Right lobe of liver (tissue), 6 donors: ENCODE measurements around the gene CKM. TPM values are rescaled to one million over a fixed set of nuclear protein-coding genes. Genes with fewer than 3 reads are reported as not detected.
"Not testable (repeated sequence)": the region's sequence is repeated elsewhere in the genome, so short reads cannot be mapped to it uniquely, and the experiment has no call there.

Experiments used
- ATAC-seq, 4 donors: fragments of 200-7000 bp; cut with Tn5 transposase; one replicate each; pipeline ENCODE4 v1.9.1; 2020; ENCODE audit warnings: mild to moderate bottlenecking in 4 of 4, moderate library complexity in 4 of 4
- DNase-seq, 3 donors: peaks; one replicate each; pipeline ENCODE4 v3.0.0-alpha.2; 2020
- H3K27ac ChIP-seq, 3 donors: fragments of 200-600 bp; one replicate each; pipeline ENCODE4 v1.8.0; 2022
- H3K27me3 ChIP-seq, 2 donors: fragments of 200-600 bp; one replicate each; pipeline ENCODE4 v1.8.0; 2022
- H3K36me3 ChIP-seq, 4 donors: fragments of 200-600 bp; sonication (generic) in 1 of 4; one replicate each; pipeline versions ENCODE4 v1.5.1 to v1.8.0; 2017 to 2022; ENCODE audit warnings: control low read depth in 1 of 4
- H3K4me1 ChIP-seq, 4 donors: fragments of 200-600 bp; sonication (generic) in 1 of 4; one replicate each; pipeline versions ENCODE4 v1.5.1 to v1.8.0; 2017 to 2022; ENCODE audit warnings: control low read depth in 1 of 4
- H3K4me3 ChIP-seq, 3 donors: fragments of 200-600 bp; one replicate each; pipeline ENCODE4 v1.8.0; 2022
- H3K9me3 ChIP-seq, 4 donors: fragments of 200-600 bp; sonication (generic) in 1 of 4; one replicate each; pipeline versions ENCODE4 v1.5.1 to v1.8.0; 2017 to 2022; ENCODE audit warnings: control low read depth in 1 of 4
- POLR2A ChIP-seq: fragments of 450-650 bp; IDR thresholded peaks from one replicate; pipeline ENCODE4 v1.6.1; 2017; ENCODE audit warnings: antibody characterized with exemption, mild to moderate bottlenecking
- WGBS: methylation state at CpG from one replicate; pipeline ENCODE4 v1.1.6; 2018; ENCODE audit warnings: low coverage, low lambda C conversion rate; ENCODE audit not compliant: insufficient coverage; ENCODE audit errors: missing lambda C conversion rate; 5-methylcytosine and 5-hydroxymethylcytosine counted together
- intact Hi-C, 2 donors: fragments of 100-400 bp; cut with DNase I; formaldehyde crosslinking; loops; one replicate each; pipeline versions ENCODE4 v1.11.2 to v1.14.1; 2022
- total RNA-seq, 6 experiments: library from RNA; depleted of rRNA in 2 of 6; stranded (reverse); fragments of >200 nt in 2 of 6; fragmentation: NEBNext Ultra II Directional in 3 of 6; extraction: Animal tissue kit (Norgen Biotek cat#: 25700) in 3 of 6; gene quantifications; one replicate each; pipeline versions ENCODE4 v1.1.0 to v1.2.4, GENCODE V29; 2016 to 2023
- TF ChIP-seq, protein P1 (sequence below), 4 donors: fragments of 200-600 bp in 3 of 4; fragments of 450-650 bp in 1 of 4; IDR thresholded peaks; one replicate each; pipeline versions ENCODE4 v1.5.1 to v1.8.0; 2016 to 2022; ENCODE audit warnings: antibody characterized with exemption in 4 of 4, mild to moderate bottlenecking in 2 of 4
- donor health status: DM: no; HTN: yes; CAD: no.
- donor health status: DM: no; HTN: no; CAD: no.
- donor health status: DM: no; HTN: no; CAD: no.
- donor health status: DM: no; HTN: yes; CAD: no.
- donor health status: DM: no; HTN: yes; CAD: no.

The CKM gene
- total RNA-seq, 6 experiments from 2014 or later = 0.42 to 25.6 (median 1.1) TPM; not detected in 1

DNA sequence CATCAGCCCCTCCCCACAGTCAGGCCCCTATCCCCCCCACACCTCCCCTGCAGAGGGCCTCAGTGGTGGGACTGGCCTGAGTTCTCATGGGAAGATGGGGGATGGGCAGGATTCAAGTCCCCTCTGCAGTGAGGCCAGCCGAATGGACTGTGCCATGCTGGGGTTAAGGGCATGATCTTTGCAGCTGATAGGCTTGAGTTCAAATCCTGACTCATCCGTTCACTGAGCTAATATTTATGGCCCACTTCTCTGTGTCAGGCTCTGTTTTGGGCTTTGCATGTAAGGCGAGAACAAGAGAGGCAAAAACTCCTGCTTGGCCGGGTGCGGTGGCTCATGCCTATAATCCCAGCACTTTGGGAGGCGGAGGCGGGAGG, 51.0 kb downstream of the CKM start:
- Histone ChIP-seq H3K27me3 (no peaks in the 10 kb centered on the region), H3K4me1 (peaks cover 0 to 39% (median 14%) of the 10 kb centered on the region in 4 donors), H3K27ac (peak overlapping the region in 1 of 3 donors; percentile 66), H3K9me3 (no peaks in the 10 kb centered on the region), H3K4me3 (no peak overlapping the region), H3K36me3 (peaks cover 0 to 10% (median 4%) of the 10 kb centered on the region in 4 donors)
- DNase-seq (no peak), ATAC-seq (peak in 3 of 4 donors; percentile 5 to 35 (median 31))
- WGBS = 57% methylated on average over 5 of the region's 7 CpGs
- intact Hi-C loops = no loop called here
- TF ChIP-seq POLR2A = no peak
- TF ChIP-seq, protein P1, sequence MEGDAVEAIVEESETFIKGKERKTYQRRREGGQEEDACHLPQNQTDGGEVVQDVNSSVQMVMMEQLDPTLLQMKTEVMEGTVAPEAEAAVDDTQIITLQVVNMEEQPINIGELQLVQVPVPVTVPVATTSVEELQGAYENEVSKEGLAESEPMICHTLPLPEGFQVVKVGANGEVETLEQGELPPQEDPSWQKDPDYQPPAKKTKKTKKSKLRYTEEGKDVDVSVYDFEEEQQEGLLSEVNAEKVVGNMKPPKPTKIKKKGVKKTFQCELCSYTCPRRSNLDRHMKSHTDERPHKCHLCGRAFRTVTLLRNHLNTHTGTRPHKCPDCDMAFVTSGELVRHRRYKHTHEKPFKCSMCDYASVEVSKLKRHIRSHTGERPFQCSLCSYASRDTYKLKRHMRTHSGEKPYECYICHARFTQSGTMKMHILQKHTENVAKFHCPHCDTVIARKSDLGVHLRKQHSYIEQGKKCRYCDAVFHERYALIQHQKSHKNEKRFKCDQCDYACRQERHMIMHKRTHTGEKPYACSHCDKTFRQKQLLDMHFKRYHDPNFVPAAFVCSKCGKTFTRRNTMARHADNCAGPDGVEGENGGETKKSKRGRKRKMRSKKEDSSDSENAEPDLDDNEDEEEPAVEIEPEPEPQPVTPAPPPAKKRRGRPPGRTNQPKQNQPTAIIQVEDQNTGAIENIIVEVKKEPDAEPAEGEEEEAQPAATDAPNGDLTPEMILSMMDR (IDR thresholded peaks at IDR 0.05) = no peak

DNA sequence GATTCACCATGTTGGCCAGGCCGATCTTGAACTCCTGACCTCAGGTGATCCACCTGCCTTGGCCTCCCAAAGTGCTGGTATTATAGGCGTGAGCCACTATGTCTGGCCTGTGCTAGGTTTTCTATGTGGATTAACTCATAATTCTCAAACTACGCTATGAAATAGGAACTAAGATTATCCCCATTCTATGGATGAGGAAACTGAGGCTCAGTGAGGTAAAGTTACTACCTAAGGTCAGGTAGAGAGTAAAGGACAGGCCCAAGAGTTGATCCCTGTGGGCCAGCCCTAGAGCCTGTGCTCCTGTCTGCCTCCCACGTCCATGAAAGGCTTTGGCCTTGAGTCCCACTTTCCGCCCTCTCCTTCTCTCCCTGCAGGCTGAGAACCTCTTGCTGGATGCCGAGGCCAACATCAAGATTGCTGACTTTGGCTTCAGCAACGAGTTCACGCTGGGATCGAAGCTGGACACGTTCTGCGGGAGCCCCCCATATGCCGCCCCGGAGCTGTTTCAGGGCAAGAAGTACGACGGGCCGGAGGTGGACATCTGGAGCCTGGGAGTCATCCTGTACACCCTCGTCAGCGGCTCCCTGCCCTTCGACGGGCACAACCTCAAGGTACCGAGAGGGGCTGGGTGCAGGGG, 51.5 kb downstream of the CKM start:
- DNase-seq (no peak), ATAC-seq (no peak)
- Histone ChIP-seq H3K4me1 (peaks cover 0 to 39% (median 14%) of the 10 kb centered on the region in 4 donors), H3K36me3 (peaks cover 0 to 10% (median 4%) of the 10 kb centered on the region in 4 donors), H3K27ac (no peak overlapping the region), H3K9me3 (no peaks in the 10 kb centered on the region), H3K27me3 (no peaks in the 10 kb centered on the region), H3K4me3 (no peak overlapping the region)
- TF ChIP-seq, protein P1 (IDR thresholded peaks at IDR 0.05) = no peak
- no peak for TF ChIP-seq POLR2A
- intact Hi-C loops = no loop called here
- 84% methylated on average over 15 of the region's 21 CpGs for WGBS

DNA sequence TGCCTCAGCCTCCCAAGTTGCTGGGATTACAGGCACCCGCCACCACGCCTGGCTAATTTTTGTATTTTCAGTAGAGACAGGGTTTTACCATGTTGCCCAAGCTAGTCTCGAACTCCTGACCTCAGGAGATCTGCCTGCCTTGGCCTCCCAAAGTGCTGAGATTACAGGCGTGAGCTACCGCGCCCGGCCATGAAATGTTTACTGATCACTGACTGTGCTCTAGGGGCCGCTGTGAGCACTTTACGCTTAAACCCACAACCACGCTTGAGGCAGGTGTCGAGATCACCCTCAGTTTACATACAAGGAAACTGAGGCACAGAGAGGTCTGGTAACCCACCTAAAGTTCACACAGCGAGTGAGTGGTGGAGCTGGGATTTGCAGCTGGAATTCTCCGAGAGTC, 52.7 kb downstream of the CKM start:
- H3K27ac ChIP-seq = peak overlapping the region in 1 of 3 donors; percentile 19
- WGBS = 54% methylated on average over 6 of the region's 13 CpGs
- peak in 3 of 4 donors; percentile 23 to 36 (median 33) for ATAC-seq

DNA sequence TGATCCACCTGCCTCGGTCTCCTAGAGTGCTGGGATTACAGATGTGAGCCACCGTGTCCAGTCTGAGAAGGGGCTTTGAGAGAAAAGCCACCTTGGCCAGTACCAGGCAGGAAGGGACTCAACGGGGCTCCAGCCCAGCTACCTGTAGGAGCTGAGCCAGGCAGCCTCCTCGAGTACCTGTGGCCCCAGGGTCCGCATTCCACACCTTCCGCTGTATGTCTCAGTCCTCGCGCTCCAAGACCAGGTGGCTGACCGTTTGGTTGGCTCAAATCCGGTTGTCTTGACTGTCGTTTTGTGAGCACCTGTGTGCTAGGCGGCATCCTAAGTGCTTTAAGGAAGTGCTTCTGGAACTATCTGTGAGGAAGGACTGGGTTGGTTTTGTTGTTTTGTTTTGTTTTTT, 55.4 kb downstream of the CKM start:
- no CpG with 5 or more reads among the region's 12 CpGs for WGBS
- ATAC-seq = no peak
- peaks cover 0 to 10% (median 4%) of the 10 kb centered on the region in 4 donors for H3K36me3 ChIP-seq

More for the DNA sequence above, 52.7 kb downstream of the CKM start:
- DNase-seq, H3K9me3 ChIP-seq, H3K27me3 ChIP-seq, intact Hi-C loops, H3K36me3 ChIP-seq, H3K4me3 ChIP-seq: not testable (repeated sequence)
- H3K4me1 ChIP-seq = peaks cover 0 to 39% (median 14%) of the 10 kb centered on the region in 4 donors
- TF ChIP-seq, protein P1 (IDR thresholded peaks at IDR 0.05) = peak; percentile 11 to 32 (median 18)

More for the DNA sequence above, 55.4 kb downstream of the CKM start:
- no peak for TF ChIP-seq POLR2A
- TF ChIP-seq, protein P1 (IDR thresholded peaks at IDR 0.05) = no peak
- no peak for DNase-seq
- H3K27me3 ChIP-seq = no peaks in the 10 kb centered on the region
- no peaks in the 10 kb centered on the region for H3K9me3 ChIP-seq
- H3K27ac ChIP-seq = no peak overlapping the region
- intact Hi-C loops = no loop called here
- no peak overlapping the region for H3K4me3 ChIP-seq
- peaks cover 0 to 20% (median 2%) of the 10 kb centered on the region in 4 donors for H3K4me1 ChIP-seq
